ENCODE measurements around the gene LRRC27. TPM values are rescaled to one million over a fixed set of nuclear protein-coding genes. Genes with fewer than 3 reads are reported as not detected.

Gene LRRC27
- 1 to 10 TPM; 10.0 TPM for total RNA-seq

DNA sequence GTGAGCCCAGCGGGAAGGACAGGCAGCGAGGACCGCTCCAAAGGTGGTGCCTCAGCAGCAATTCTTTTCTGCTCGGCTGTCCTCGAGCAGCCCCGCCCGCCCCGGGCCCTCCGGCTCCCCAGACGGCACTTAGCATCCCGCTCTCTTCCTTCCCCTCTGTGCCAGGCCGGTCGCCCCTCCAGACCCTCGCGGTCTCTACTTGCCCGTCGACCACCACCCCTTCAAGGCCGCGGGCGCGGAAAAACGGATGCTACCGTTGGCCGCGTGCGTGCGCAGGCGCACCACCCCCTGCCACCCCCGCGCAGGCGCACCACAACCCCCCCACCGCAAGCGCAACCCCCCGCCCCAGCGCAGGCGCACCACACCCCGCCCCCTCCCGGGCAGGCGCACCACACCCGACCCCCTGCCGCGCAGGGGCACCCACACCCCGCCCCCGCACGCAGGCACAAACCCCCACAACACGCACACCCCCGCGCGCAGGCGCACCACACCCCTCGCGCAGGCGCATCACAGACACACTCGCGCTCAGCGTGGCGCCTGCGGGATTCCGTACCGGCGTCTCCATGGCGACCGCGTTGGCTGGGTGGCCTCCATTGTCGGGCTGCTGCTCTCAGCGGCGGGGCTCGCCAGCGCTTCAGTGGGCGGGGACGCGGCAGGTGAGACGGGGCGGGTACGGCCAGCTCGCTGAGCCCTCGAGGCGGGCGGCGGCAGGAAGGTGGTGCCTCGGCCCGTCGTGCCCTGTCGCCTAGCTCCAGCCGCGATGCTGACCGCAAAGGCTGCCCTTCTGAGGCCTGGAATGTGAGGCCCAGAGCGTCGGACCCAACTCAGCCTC is at the start of gene LRRC27:
Gene LRRC27 (plus strand): TSS at position 593 of the 832 bp plus-strand sequence. CDS start 1,332 bp downstream, outside the sequence.

DNA sequence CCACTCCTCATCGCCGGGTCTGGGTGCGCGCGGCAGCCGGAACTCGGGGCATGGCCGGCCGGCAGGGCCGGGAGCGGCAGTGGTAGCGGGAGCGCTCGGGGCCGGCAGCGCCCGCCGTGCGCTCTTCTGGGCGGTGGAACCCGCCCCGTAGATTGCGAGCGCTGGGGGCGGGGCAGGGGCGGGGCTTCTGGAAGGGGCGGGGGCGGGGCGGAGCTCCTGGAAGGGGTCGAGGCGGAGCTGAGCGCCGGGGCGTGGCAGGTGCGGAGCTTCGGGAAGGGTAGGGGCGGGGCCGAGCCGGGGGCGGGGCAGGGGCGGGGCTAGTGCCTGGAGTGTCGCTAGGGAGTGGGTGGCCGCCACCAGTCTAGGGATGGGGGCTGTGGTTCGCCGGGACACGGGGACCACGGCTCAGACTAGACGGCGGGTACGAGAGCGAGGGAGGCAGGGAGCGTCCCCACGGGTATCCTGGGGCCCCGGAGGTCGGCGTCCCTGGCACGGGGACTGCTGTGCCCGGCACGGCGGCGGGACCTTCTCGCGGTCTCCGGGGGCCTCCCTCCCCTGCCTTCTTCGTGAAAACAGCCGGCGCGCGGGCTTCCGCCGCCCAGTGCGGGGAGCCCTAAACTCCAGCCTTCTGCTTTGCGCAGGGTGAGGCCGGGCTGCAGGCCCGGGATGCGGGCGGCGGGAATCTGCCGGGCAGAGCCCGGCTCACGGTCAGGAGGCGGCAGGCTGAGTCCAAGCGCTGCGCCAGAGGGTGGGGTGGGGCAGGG is 24.0 kb upstream of the LRRC27 start, which contains the start of gene STK32C:
Gene STK32C (minus strand): TSS at position 128 of the 764 bp plus-strand sequence. CDS start 117 bp downstream, at position 11.

DNA sequence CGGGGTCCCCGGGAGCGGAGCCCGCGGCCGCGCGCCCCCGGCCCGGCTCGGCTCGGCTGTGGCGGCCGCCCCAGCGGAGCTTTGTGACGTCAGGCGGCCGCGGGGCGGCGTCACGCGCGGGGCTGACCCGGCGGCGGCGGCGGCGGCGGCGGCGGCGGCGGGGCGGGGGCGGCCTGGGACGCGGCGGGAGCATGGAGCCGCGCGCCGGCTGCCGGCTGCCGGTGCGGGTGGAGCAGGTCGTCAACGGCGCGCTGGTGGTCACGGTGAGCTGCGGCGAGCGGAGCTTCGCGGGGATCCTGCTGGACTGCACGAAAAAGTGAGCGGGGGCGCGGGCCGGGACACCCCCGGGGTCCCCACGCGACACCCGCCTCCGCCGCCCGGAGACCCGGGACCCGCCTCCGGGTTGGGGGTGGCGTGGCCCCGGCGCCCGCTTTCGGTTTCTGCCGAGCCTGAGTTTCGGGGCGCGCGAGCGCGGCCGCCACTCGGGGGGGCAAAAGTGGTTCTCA is 65.1 kb downstream of the LRRC27 start, which contains the start of gene PWWP2B:
Gene PWWP2B (plus strand): TSS at position 165 of the 506 bp plus-strand sequence. CDS start 27 bp downstream, at position 192.

Other genes starting within 250 kb of the LRRC27 start
- 10 to 100 TPM in 1 of 2 donors, 1 to 10 TPM in 1; 9.0 to 10.3 TPM for gene DPYSL4, start 145.2 kb upstream of the LRRC27 start, total RNA-seq
- 10 to 100 TPM; 11.0 to 14.3 TPM for gene STK32C, start 24.2 kb upstream of the LRRC27 start, total RNA-seq
- gene PWWP2B, start 65.0 kb downstream of the LRRC27 start, total RNA-seq, result 10 to 100 TPM; 19.6 to 23.0 TPM
- gene INPP5A, start 205.6 kb downstream of the LRRC27 start, total RNA-seq, result 10 to 100 TPM; 19.6 to 26.8 TPM